Activated CD4-positive, alpha-beta T cell treated with anti-CD3 and anti-CD28 coated beads, Interleukin-2, amount 50 U/mL, for 48 hours (primary cell): ENCODE measurements around the gene KCNT1.

ENCODE experiments used
- DNase-seq, 2 experiments: peaks; one replicate each; pipeline ENCODE4 v3.0.0-alpha.2; 2020

Gene KCNT1

GRCh38 chr9:135786146-135786690, 84.2 kb downstream of the KCNT1 start:
- DNase-seq, result no peak

GRCh38 chr9:135787317-135787716, 85.3 kb downstream of the KCNT1 start:
- no peak for DNase-seq

DNA sequence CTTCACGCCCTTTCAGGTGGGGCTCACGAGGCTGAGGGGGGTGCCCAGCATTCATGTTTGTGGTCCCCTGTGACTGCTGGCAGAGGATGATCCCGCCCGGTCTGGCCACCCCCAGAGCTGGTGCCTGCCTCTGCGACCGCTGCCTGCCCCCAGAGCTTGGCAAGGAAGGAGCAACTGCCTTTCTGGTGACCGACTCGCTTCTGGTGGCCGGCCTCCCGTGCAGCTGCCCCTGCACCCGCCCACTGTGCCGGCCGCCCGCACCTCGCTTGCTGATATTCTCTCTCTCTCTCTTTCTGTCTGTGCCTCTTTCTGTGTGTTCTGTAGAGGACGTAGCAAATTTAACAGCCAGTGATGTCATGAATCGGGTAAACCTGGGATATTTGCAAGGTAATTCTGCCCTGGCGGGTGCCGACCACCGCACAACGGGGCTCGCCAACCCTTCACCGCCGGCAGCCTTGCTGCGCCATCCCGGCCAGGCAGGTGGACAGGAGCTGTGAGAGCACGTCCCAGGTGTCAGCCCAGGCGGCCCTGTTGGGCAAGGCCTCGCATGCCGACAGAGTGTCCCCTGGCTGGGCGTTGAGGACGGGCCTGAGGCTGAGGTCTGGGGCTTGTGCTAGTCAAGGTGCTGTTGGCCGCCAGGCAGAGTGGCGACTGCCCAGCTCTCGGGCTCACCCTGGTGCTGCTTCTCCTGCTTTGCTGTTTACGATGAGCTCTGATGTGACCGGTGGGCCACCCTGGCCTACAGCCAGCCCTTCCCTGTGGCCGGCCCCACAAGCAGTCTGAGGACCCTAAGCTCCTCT, 86.0 kb downstream of the KCNT1 start:
- no peak for DNase-seq

DNA sequence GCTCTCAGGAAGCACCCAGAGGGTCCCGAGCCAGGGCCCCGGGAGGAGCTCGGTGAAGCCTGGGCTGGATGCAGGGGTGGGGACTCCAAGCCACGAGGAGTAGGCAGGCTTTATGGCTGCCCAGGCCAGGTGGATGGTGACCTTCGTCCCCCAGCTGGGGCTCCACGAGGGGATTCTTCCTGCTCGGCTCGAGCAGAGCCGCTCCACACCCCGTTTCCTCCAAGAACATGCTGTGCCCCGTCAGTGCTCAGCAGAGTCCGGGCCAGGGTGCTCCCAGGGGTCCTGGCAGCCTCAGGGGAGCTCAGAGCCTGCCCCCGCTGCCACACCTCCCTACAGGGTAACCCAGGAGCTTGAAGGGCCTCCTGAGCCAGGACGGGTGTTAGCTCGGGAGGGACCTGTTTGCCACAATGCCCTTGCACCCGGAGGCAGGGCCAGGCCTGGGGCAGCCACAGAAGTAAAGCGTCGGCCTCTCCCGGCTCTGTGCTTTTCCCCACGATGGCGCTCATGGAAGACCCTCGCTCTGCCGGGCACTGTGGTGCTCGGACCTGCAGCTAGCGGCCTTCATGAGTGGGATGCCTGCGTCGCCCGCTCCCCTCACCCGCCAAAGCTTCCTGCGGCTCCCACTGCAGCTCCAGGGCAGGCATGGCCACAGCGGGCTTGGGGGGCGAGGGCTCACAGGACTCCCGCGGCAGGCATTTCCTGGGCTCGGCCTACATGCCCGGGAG, 86.8 kb downstream of the KCNT1 start:
- no peak for DNase-seq

DNA sequence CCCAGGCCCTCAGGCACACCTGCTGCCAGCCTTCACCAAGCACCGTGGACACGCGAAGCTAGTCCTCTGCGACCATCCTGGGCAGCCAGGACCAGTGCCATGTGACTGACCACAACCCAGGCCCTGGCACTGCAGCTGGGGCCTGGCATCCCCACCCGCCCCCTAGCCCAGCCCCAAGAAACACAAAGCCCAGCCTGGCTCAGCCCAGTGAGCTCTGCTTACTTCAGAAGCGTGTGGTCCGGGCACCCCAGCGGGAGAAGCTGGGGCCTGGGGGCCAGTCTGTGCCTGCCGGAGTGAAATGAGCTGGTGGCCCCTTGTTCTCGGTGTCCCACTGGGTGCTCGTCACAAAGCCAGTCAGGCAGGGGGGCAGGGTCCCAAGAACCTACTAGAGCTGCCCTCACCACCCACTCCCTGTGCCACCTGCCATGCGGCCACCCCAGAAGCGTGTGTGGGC, 87.9 kb downstream of the KCNT1 start:
- DNase-seq, result no peak

DNA sequence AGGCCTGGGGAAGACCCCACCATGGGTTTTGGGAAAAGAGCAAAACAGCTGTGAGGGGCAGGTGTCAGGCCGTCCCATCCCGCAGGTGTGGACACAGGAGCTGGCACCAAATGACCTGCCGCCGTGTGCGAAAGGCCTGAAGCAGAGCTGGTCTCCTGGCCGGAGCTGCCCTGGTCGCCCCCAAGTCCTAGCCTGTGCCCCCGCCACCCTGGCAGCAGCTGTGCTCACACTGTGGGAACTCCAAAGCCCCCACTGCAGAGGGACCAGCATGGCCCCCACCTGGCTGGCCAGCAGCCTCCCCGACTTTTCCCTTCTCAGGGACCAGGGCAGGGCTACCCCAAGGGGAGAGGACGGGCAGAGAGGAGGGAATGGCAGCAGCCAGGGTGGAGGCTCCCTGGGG, 88.4 kb downstream of the KCNT1 start:
- DNase-seq, result no peak

DNA sequence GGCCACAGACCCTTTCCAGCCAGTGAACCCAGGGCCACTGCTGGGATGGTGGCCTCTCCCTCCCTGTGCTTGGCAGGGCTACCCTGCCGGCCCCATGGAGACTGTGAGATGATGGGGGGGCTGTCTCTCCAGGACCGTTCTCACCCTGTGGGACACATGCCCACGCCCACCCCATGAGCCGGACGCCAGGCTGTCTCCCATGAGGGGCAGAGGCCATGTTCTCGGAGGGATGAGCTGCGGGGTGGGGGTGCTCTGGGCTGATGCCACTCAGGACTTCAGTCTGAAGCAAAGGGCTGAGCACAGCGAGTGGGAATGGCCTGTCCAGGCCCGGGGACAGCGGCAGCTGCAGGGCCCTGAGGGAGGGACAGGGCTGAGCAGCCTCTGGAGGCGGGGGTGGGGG, 88.9 kb downstream of the KCNT1 start:
- no peak for DNase-seq

GRCh38 chr9:135791431-135792267, 89.7 kb downstream of the KCNT1 start:
- DNase-seq, result no peak

DNA sequence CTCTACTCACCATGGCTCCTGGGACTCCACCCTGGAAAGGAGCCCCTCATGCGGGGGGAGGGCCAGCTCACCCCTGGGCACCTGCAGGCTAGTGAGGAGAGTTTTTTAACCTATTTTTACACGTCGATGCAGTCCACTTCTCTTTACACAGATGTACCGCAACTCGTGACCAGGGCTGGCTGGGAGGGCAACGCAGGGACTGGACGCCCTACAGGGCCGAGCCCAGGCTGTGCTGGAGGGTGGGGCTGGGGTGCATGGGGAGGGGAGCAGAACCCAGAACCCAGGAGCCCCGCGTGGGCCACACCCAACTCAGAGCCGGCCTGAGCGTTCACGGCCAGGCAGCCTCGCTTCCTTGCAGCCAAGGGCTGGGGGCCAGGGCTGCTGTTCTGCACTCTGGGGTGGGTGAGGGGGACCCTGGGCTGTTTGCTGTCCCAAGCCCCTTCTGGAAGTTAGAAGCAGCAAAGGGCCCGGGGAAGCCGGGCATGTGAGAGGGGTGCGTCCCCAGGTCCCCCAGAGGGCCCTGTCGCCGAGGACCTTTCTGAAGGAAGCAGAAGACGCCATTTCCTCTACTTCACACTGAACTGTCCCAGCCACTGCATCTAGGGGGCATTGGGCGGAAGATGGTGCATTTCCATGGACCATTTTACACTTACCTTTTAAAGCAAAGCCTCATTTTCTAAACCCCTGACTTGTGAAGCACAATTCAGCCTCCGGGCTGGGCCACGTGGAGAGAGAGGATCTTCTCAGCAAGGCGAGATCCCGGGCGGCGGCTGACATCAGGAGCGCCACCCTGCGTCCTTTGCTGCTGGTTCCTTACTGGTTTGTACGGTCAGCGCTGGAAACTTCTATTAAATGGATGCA, 90.5 kb downstream of the KCNT1 start:
- no peak for DNase-seq

GRCh38 chr9:135793221-135794056, 91.5 kb downstream of the KCNT1 start:
- DNase-seq, result no peak

GRCh38 chr9:135794057-135794335, 92.0 kb downstream of the KCNT1 start:
- DNase-seq, result no peak

DNA sequence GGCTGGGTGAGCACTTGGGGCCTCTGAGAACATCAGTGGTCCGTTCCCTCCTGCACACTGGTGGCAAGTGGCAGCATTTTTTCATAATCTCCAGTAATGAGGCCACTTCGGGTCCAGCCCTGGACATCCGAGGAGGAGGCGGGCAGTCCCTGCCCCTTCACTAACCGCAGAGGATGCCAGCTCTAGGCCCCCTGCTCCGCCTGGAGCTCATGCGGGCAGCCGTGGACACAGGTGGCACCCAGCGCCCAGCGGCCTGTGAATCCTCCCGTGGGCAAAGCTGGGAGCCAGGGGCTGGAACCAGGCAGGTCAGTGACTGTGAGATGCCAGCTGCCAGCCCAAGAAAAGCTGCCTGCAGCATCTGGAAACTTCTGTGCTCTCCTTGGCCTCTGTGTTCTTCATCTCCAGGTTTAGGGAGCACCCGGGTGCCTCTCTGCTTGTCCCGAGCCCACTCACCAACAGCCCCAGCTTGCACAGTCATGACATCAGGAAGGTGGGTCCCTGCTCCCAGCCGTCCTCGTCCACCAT, 92.4 kb downstream of the KCNT1 start:
- DNase-seq, result no peak

DNA sequence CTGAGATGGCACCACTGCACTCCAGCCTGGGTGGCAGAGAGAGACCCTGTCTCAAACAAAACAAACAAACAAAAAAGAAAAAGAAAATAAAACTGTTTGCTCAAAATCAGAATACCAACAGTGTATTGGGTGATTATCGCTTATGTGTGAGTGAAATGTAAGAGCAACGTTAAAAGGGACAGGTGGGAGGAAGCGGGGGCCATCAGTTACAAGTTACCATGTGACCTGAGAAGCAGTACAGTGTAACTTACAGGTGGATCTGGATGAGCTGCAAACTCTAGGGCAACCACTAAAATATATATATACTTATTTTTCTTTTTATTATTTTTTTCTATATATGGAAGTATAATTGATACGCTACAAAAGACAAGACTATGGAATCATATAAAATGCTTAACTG, 93.4 kb downstream of the KCNT1 start:
- DNase-seq, result no peak

DNA sequence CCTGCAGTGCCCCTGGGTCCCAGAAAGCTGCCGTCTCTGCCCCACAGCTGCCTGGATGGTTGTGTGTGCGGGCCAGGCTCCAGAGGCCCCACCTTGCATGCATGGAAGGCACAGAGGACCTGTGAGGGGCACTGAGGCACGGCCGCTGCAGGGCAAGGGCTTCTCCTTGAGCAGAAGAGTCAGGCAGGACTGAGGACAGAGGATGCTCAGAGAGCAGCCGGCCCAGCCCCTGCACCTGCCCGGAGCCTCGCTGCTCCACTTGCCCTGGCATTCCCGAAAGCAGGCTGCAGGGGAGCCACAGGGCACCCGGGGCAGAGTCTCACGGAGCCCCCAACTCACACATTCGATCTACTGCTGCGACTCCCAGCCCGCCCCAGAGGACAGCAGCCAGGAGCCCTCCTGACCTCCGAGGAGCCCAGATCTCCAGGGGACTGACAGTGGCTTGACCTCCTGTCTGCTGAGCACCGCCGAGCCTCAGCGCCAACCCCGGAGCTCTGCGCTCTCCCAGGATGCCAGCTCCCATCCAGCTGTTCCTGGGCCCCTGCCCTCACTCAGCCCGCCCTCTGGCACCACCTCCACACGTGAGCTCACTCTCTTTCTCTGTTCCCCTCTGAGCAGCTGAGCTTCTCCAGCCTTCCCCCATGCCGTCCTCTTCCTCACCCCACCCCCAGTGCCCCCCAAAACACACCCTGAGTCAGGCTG, 95.0 kb downstream of the KCNT1 start:
- no peak for DNase-seq

GRCh38 chr9:135797507-135798262, 95.7 kb downstream of the KCNT1 start:
- peak; percentile 63 for DNase-seq

DNA sequence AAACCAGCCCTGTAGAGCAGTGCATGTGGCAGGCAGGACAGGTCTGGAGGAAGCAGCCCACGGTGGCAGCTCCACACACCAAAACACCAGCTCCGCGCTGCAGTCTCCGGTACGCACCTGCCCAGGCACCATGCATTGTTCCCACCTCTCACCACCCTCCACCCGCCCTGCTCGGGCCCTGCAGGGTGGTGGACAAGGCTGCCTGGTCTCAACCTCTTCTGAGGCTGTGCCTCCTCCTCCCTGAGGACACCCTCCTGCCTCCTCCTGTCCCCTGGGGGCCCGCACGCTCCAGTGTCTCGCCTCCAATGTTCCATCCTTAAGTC, 96.2 kb downstream of the KCNT1 start:
- DNase-seq, result no peak

GRCh38 chr9:135799261-135799660, 97.3 kb downstream of the KCNT1 start:
- no peak for DNase-seq

DNA sequence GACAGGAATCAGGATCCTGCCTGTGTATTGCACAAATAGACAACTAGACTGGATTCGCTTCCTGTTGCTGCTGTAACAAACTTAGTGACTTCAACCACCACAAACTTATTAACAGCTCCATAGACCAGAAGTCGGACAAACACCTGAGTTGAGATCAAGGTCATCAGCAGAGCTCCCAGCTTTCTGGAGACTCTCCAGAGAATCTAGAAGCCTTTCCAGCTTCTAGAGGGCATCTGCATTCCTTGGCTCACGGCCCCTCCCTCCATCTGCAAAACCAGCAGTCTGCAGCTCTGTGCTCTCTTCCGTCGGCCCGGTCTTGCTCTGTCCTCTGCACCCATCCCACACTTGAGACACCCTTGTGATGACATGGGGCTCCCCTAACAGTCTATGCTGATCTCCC, 99.1 kb downstream of the KCNT1 start:
- no peak for DNase-seq

- no peak for DNase-seq
Observed at GRCh38 chr9:135802876-135803419, 101.0 kb downstream of the KCNT1 start.

DNA sequence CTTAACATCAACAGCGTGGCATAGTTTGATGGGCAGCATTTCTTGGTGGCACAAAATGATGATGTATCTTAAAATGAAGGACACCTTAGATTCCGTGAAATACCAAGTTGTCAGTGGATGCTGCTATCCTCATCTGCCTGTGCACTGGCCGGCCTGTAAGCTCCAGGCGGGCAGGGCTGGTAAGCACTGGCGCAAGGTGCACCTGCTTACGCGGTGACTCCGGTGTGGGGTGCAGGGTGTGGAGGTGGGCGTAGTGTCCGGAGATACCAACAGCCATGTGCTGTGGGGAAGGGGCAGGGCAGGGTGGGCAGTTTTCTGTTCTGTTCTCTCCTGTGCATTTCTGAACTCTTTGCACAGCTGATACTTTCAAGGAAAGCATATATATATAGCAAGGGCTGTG, 101.5 kb downstream of the KCNT1 start:
- DNase-seq, result no peak
